Measurements from ENCODE around the gene NAA60.

The NAA60 gene

DNA sequence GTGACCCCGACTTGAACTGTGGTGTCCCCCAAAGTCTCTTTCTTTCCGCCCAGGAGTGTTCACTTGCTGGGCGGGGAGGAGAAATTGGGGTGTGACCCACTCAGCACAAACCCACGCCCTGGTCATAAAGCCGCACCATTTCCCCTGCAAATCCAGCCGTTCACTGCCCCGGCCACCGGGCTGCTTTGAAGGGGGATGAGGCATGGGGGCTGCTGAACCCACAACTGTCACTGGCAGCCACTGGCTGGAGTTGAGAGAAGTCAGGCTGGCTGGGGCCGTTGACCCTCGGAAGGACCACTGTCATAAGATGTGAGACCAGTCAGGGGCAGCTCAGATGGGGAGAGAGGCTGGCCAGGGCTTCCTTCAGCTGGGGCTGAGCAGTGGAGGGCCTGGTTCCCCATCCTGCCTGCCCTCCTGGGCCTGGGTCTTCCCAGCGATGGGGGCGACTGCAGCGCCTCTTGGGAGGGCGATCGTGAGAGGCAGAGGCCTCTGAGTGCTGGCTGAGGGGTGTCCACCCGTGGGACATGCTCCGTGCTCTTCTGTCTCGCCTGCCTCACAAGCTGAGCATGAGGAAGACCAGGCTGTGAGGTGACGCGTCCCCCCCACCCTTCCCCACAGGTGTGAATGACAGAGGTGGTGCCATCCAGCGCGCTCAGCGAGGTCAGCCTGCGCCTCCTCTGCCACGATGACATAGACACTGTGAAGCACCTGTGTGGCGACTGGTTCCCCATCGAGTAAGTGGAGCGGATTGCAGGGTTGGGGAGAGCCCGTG lies 32.3 kb downstream of the NAA60 start:
- Histone ChIP-seq H2AFZ (ENCODE audit: low read length) (no peak overlapping the region), H3K27me3 (ENCODE audit: insufficient read depth, low read length) (no peaks in the 10 kb centered on the region), H3K79me2 (ENCODE audit: insufficient read depth, low read length) (peaks cover 2% of the 10 kb centered on the region; the same call in 1 of the 2 replicates), H3F3A (ENCODE audit: insufficient read depth, low read length) (no peaks in the 10 kb centered on the region), H3K9me2 (ENCODE audit: low read depth, low read length) (no peaks in the 10 kb centered on the region), H3K4me3 (ENCODE audit: low read depth, low read length, poor library complexity, severe bottlenecking) (no peak overlapping the region), H3K4me2 (ENCODE audit: low read length) (no peak overlapping the region), H4K20me1 (ENCODE audit: insufficient read depth, low read length) (no peaks in the 10 kb centered on the region), H3K9me3 (ENCODE audit: low read length) (0 out of 2 replicates have a peak, but pooled peaks cover 3% of the 10 kb centered on the region), H3K27ac (ENCODE audit: low read depth, low read length, poor library complexity, severe bottlenecking) (no peak overlapping the region), H3K36me3 (ENCODE audit: insufficient read depth, low read length) (peaks cover 16% of the 10 kb centered on the region), H3K9ac (ENCODE audit: low read length) (no peak overlapping the region), H3K4me1 (ENCODE audit: insufficient read depth, low read length, severe bottlenecking) (no peaks in the 10 kb centered on the region)
- no peak for TF ChIP-seq EZH2 (IDR thresholded peaks at IDR 0.05; ENCODE audit: borderline replicate concordance, low read length)
- TF ChIP-seq, protein P1, sequence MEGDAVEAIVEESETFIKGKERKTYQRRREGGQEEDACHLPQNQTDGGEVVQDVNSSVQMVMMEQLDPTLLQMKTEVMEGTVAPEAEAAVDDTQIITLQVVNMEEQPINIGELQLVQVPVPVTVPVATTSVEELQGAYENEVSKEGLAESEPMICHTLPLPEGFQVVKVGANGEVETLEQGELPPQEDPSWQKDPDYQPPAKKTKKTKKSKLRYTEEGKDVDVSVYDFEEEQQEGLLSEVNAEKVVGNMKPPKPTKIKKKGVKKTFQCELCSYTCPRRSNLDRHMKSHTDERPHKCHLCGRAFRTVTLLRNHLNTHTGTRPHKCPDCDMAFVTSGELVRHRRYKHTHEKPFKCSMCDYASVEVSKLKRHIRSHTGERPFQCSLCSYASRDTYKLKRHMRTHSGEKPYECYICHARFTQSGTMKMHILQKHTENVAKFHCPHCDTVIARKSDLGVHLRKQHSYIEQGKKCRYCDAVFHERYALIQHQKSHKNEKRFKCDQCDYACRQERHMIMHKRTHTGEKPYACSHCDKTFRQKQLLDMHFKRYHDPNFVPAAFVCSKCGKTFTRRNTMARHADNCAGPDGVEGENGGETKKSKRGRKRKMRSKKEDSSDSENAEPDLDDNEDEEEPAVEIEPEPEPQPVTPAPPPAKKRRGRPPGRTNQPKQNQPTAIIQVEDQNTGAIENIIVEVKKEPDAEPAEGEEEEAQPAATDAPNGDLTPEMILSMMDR (IDR thresholded peaks at IDR 0.05; ENCODE audit: low read length) = no peak

DNA sequence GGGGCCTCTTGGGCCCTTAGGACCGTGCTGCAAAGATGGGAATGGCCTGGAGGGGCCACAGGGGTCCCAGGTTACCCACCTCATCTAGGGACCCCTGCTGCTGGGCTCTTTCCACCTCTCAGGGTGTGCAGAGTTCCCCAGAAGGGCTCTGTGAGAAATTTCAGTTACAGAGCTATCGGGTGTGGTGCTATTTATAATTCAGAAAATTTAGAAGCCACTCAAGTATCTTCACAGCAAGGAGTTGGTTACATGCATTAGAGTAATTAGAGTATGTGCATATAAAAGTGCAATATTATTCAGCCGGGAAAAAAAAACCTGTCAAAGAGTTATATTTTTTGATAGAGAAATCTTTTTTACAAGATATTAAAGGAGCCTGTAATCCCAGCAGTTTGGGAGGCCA lies 32.9 kb downstream of the NAA60 start:
- Histone ChIP-seq H3K4me3 (ENCODE audit: low read depth, low read length, poor library complexity, severe bottlenecking) (no peak overlapping the region), H3K27me3 (ENCODE audit: insufficient read depth, low read length) (no peaks in the 10 kb centered on the region), H3K4me1 (ENCODE audit: insufficient read depth, low read length, severe bottlenecking) (no peaks in the 10 kb centered on the region), H3K36me3 (ENCODE audit: insufficient read depth, low read length) (peaks cover 22% of the 10 kb centered on the region), H3K27ac (ENCODE audit: low read depth, low read length, poor library complexity, severe bottlenecking) (no peak overlapping the region), H3K4me2 (ENCODE audit: low read length) (no peak overlapping the region), H3K9ac (ENCODE audit: low read length) (no peak overlapping the region), H3K9me3 (ENCODE audit: low read length) (0 out of 2 replicates have a peak, but pooled peaks cover 3% of the 10 kb centered on the region), H3K79me2 (ENCODE audit: insufficient read depth, low read length) (no peaks in the 10 kb centered on the region), H4K20me1 (ENCODE audit: insufficient read depth, low read length) (no peaks in the 10 kb centered on the region), H3K9me2 (ENCODE audit: low read depth, low read length) (no peaks in the 10 kb centered on the region), H2AFZ (ENCODE audit: low read length) (no peak overlapping the region), H3F3A (ENCODE audit: insufficient read depth, low read length) (no peaks in the 10 kb centered on the region)
- TF ChIP-seq, protein P1 (IDR thresholded peaks at IDR 0.05; ENCODE audit: low read length) = no peak
- no peak for TF ChIP-seq EZH2 (IDR thresholded peaks at IDR 0.05; ENCODE audit: borderline replicate concordance, low read length)

DNA sequence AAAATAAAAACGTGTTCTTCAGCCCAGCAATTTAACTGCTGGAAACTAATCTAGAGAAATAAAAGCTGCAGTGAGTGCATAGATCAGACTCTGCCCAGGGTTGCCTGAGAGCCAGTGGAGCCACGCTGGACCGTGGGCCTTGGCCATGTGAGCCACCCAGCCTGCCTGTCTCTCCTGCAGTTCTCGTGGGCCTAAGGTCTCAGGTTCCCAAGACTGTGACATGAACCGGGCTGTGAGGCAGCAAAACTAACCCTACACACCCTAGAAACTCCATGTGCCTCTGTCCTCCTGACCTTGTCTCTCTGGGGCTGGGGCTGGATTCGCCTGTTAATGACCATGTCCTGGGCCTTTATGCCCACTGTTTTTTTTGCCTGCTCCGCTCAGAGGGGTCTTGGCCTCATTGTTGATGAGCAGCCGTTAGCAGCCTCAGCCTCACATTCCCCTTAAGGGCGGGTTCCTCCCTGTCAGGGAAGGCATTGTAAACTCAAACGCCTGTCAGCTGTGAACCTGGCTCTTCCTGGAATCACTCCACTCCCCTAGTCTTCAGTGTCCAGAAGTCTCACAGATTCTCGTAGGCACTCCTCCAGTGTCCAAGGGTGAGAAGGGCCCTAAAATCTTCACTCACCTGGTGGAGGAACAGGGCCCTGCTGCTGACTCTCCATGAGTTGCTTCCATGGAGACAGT lies 34.9 kb downstream of the NAA60 start:
- no peaks in the 10 kb centered on the region for H3K4me1 ChIP-seq (ENCODE audit: insufficient read depth, low read length, severe bottlenecking)

More for the DNA sequence above, 34.9 kb downstream of the NAA60 start:
- Histone ChIP-seq H3K4me3 (ENCODE audit: low read depth, low read length, poor library complexity, severe bottlenecking) (no peak overlapping the region), H3K27ac (ENCODE audit: low read depth, low read length, poor library complexity, severe bottlenecking) (no peak overlapping the region), H4K20me1 (ENCODE audit: insufficient read depth, low read length) (no peaks in the 10 kb centered on the region), H3F3A (ENCODE audit: insufficient read depth, low read length) (no peaks in the 10 kb centered on the region), H3K27me3 (ENCODE audit: insufficient read depth, low read length) (no peaks in the 10 kb centered on the region), H3K9ac (ENCODE audit: low read length) (no peak overlapping the region), H2AFZ (ENCODE audit: low read length) (no peak overlapping the region), H3K4me2 (ENCODE audit: low read length) (no peak overlapping the region), H3K9me2 (ENCODE audit: low read depth, low read length) (no peaks in the 10 kb centered on the region), H3K9me3 (ENCODE audit: low read length) (no peaks in the 10 kb centered on the region), H3K36me3 (ENCODE audit: insufficient read depth, low read length) (peaks cover 32% of the 10 kb centered on the region), H3K79me2 (ENCODE audit: insufficient read depth, low read length) (no peaks in the 10 kb centered on the region)
- TF ChIP-seq, protein P1 (IDR thresholded peaks at IDR 0.05; ENCODE audit: low read length) = no peak
- TF ChIP-seq EZH2 (IDR thresholded peaks at IDR 0.05; ENCODE audit: borderline replicate concordance, low read length) = no peak

Data from OCI-LY1 (cell line).